ENCODE results near the gene MSANTD2. TPM values are rescaled to one million over a fixed set of nuclear protein-coding genes. Genes with fewer than 3 reads are reported as not detected.
"Not testable (repeated sequence)": the region's sequence is repeated elsewhere in the genome, so short reads cannot be mapped to it uniquely, and the experiment has no call there.

MSANTD2 gene
- total and polyA plus RNA-seq, 3 donors from 2014 or later = 7.4 to 19.1 (median 11.3) TPM

GRCh38 chr11:124776865-124777645 lies 23.2 kb downstream of the MSANTD2 start:
- intact Hi-C loops (cut with DNase I; ENCODE audit: low total_unique reads) = no loop called here
- no peak overlapping the region for H3K27ac ChIP-seq

DNA sequence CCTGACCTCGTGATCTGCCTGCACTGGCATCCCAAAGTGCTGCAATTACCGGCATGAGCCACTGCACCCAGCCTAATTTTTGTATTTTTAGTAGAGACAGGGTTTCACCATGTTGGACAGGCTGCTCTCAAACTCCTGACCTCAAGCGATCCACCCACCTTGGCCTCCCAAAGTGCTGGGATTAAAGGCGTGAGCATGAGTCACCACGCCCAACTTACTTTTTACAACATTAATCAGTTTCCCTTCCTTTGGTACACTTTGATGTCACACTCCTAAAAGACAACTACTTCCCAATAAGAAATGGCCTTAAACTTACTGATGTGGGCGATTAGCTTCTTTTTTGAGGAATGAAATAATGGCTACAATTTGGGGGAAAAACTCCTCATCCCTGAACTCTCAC lies 29.2 kb downstream of the MSANTD2 start:
- H3K36me3 ChIP-seq (ENCODE audit: low read depth, missing control alignments); intact Hi-C loops (cut with DNase I; ENCODE audit: low total_unique reads); H3K4me1 ChIP-seq; H3K9me3 ChIP-seq; H3K4me3 ChIP-seq; H3K27ac ChIP-seq; H3K27me3 ChIP-seq; DNase-seq: not testable (repeated sequence)
- 94 to 100% methylated on average over 6 of the region's 6 CpGs for WGBS, 2 donors

More at GRCh38 chr11:124776865-124777645, 23.2 kb downstream of the MSANTD2 start:
- no peak overlapping the region for H3K4me3 ChIP-seq
- no peaks in the 10 kb centered on the region for H3K9me3 ChIP-seq
- no peak for TF ChIP-seq CTCF (IDR thresholded peaks at IDR 0.05)
- no peak for TF ChIP-seq POLR2A (IDR thresholded peaks at IDR 0.05)
- WGBS, 2 donors = 90 to 93% methylated on average over 7 of the region's 7 CpGs
- no peaks in the 10 kb centered on the region for H3K27me3 ChIP-seq
- no peaks in the 10 kb centered on the region for H3K36me3 ChIP-seq (ENCODE audit: low read depth, missing control alignments)
- DNase-seq = no peak
- H3K4me1 ChIP-seq = no peaks in the 10 kb centered on the region

- Histone ChIP-seq H3K4me3 (no peak overlapping the region), H3K36me3 (ENCODE audit: low read depth, missing control alignments) (no peaks in the 10 kb centered on the region), H3K9me3 (no peaks in the 10 kb centered on the region), H3K27ac (no peak overlapping the region), H3K4me1 (no peaks in the 10 kb centered on the region), H3K27me3 (no peaks in the 10 kb centered on the region)
- WGBS, 2 donors = 95 to 98% methylated on average over 8 of the region's 8 CpGs
- DNase-seq = no peak
- TF ChIP-seq POLR2A (IDR thresholded peaks at IDR 0.05) (no peak), CTCF (IDR thresholded peaks at IDR 0.05) (no peak)
- intact Hi-C loops (cut with DNase I; ENCODE audit: low total_unique reads) = loop anchor here (10.0 kb wide), 2 partner anchors 65 to 95 kb away; partner anchors contain the start of genes SIAE and SPA17
Observed at GRCh38 chr11:124769806-124770774, 30.1 kb downstream of the MSANTD2 start.

GRCh38 chr11:124768914-124769313 lies 31.3 kb downstream of the MSANTD2 start:
- intact Hi-C loops (cut with DNase I; ENCODE audit: low total_unique reads) = loop anchor here (10.0 kb wide), 2 partner anchors 66 to 94 kb away; partner anchors contain the start of genes SIAE and SPA17
- Histone ChIP-seq H3K27ac (no peak overlapping the region), H3K27me3 (no peaks in the 10 kb centered on the region), H3K36me3 (ENCODE audit: low read depth, missing control alignments) (no peaks in the 10 kb centered on the region), H3K4me1 (no peaks in the 10 kb centered on the region), H3K4me3 (no peak overlapping the region), H3K9me3 (no peaks in the 10 kb centered on the region)
- TF ChIP-seq POLR2A (IDR thresholded peaks at IDR 0.05) = no peak
- TF ChIP-seq CTCF (IDR thresholded peaks at IDR 0.05) = no peak
- WGBS, 2 donors = 88 to 89% methylated on average over 8 of the region's 8 CpGs
- no peak for DNase-seq

- no peak for DNase-seq
- Histone ChIP-seq H3K9me3 (no peaks in the 10 kb centered on the region), H3K27me3 (no peaks in the 10 kb centered on the region), H3K36me3 (ENCODE audit: low read depth, missing control alignments) (no peaks in the 10 kb centered on the region), H3K4me1 (peaks cover 4% of the 10 kb centered on the region), H3K27ac (no peak overlapping the region), H3K4me3 (no peak overlapping the region)
- no peak for TF ChIP-seq POLR2A (IDR thresholded peaks at IDR 0.05)
- TF ChIP-seq CTCF (IDR thresholded peaks at IDR 0.05) = no peak
- intact Hi-C loops (cut with DNase I; ENCODE audit: low total_unique reads) = loop anchor here (10.0 kb wide), 2 partner anchors 69 to 91 kb away; partner anchors contain the start of genes SIAE and SPA17
- 93 to 96% methylated on average over 2 of the region's 2 CpGs for WGBS, 2 donors
Observed at GRCh38 chr11:124766156-124766555, 34.0 kb downstream of the MSANTD2 start.
